Non-pigmented ciliary epithelial cell (primary cell): Measurements from ENCODE around the gene BEGAIN.

Experiments
- DNase-seq: peaks from one replicate; pipeline ENCODE4 v3.0.0-alpha.2; 2010; ENCODE audit warnings: low read depth

Gene BEGAIN

GRCh38 chr14:100581228-100582145 lies 5.7 kb downstream of the BEGAIN start:
- no peak for DNase-seq

GRCh38 chr14:100580316-100581227 lies 6.6 kb downstream of the BEGAIN start:
- DNase-seq, result no peak

- no peak for DNase-seq
These were observed 8.7 kb downstream of the BEGAIN start for GRCh38 chr14:100578552-100578951.

GRCh38 chr14:100577986-100578431 lies 9.2 kb downstream of the BEGAIN start:
- no peak for DNase-seq

- no peak for DNase-seq
These were observed 9.8 kb downstream of the BEGAIN start for GRCh38 chr14:100577321-100577985.

GRCh38 chr14:100576091-100577085 lies 10.8 kb downstream of the BEGAIN start:
- no peak for DNase-seq

GRCh38 chr14:100575266-100575995 lies 11.8 kb downstream of the BEGAIN start:
- no peak for DNase-seq

GRCh38 chr14:100574642-100575031 lies 12.6 kb downstream of the BEGAIN start:
- DNase-seq, result no peak

- DNase-seq, result no peak
These were observed 13.2 kb downstream of the BEGAIN start for GRCh38 chr14:100573757-100574641.

- DNase-seq, result no peak
These were observed 14.0 kb downstream of the BEGAIN start for GRCh38 chr14:100573002-100573756.

- DNase-seq, result no peak
These were observed 14.7 kb downstream of the BEGAIN start for GRCh38 chr14:100572543-100572942.

- no peak for DNase-seq
These were observed 15.4 kb downstream of the BEGAIN start for GRCh38 chr14:100571837-100572236.

- no peak for DNase-seq
These were observed 16.3 kb downstream of the BEGAIN start for GRCh38 chr14:100570726-100571454.

- DNase-seq, result no peak
These were observed 17.4 kb downstream of the BEGAIN start for GRCh38 chr14:100569734-100570286.

- DNase-seq, result no peak
These were observed 18.1 kb downstream of the BEGAIN start for GRCh38 chr14:100568998-100569733.

- no peak for DNase-seq
These were observed 18.8 kb downstream of the BEGAIN start for GRCh38 chr14:100568164-100568997.
